ENCODE measurements around the gene RPS6KA4.

The RPS6KA4 gene

GRCh38 chr11:64327993-64328392, 31.0 kb upstream of the RPS6KA4 start:
- DNase-seq, result no peak

GRCh38 chr11:64330888-64331287, 28.1 kb upstream of the RPS6KA4 start:
- DNase-seq, result no peak

GRCh38 chr11:64331569-64332371, 27.2 kb upstream of the RPS6KA4 start:
- DNase-seq, result peak; percentile 84 to 85

DNA sequence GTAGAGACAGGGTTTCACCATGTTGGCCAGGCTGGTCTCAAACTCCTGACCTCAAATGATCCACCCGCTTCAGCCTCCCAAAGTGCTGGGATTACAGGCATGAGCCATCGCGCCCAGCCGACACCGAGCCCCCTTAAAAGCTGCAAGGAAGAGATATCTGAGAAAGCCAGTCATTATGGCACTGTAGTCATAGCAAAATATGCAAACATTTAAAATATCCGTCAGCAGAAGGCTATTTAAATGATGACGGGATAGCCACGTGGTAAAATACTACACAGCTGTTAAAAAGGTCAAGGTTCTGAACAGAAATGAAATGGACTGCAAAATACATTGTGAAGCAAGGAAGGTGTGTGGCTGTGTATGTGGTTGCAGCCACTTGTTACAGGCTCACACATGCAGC, 25.4 kb upstream of the RPS6KA4 start:
- no peak for DNase-seq

GRCh38 chr11:64334764-64335735, 23.9 kb upstream of the RPS6KA4 start:
- DNase-seq, result peak; percentile 64 to 76

DNA sequence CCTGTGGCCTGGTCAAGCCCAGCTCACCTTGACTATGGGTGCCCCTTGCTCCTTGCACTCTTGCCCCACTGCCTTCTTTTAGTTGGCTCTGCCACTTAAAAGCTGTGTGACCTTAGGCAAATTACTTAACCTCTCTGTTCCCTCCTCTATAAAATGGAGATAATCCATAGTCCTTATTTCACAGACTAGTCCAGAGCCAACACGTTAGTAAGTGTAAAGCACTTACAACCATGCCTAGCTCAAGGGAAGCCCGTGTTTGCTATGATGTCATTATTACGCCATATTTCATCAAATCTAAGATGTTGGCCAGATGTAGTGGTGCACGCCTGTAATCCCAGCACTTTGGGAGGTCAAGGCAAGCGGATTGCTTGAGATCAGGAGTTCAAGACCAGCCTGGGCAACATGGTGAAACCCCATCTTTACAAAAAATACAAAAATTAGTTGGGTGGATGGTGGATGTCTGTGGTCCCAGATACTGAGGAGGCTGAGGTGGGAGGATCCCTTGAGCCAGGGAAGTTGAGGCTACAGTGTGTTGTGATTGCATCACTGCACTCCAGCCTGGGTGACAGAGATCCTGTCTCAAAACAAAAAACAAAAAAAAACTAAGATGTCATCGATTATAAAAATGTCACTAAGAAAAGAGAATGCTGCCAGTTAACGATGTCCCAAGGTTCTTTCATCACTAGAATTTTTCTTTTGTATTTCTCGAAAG, 21.3 kb upstream of the RPS6KA4 start:
- DNase-seq, result no peak

DNA sequence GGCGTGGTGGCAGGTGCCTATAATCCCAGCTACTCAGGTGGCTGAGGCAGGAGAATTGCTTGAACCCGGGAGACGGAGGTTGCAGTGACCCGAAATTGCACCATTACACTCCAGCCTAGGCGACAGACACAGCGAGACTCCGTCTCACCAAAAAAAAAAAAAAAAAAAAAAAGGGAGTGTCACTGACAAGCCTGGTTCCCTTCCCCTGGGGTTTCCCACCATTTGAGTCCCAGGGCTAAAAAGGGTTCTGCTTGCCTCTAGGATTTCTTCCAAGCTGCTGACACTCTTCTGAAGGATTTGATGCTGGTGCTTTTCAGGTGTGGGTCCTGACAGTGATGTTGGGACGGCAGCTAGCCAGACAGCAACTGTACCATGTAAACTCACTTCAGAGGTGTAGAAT, 20.2 kb upstream of the RPS6KA4 start:
- no peak for DNase-seq

- no peak for DNase-seq
Measured at GRCh38 chr11:64339286-64339685, 19.7 kb upstream of the RPS6KA4 start.

DNA sequence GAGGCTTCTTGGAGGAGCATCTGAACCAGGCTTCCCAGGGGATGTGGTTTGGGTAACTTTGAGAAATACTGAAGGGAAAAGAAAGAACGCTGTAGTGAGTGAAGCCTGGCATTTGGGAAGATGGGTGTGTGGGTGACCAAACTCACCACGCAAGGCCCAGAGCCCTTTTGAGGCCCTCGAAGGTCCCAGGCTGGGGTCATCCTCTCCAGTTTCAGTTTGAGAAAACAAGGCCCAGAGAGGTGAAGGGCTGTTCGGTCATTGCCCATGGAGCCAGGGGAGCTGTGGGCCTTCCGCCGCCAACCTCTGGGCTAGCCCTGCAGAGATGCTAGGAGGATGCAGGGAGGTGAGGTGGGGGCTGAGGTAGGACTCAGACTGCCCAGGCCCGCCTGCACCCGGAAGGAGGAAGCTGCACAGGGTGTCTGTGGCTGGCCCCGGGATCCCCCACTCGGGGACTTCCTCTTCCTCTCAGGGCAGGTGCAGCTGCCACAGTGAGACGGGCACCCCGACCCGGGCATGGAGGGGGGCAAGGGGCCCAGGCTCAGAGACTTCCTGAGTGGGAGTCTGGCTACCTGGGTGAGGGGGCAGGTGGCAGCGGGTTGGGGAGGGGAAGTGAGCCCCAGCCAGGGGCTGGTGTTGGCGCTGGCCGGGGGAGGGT, 19.1 kb upstream of the RPS6KA4 start, which contains the start of gene CCDC88B:
TSS of gene CCDC88B (plus strand) at position 451 of the 655 bp plus-strand sequence. CDS start at position 514, 63 bp downstream.
- peak; percentile 48 to 56 for DNase-seq

DNA sequence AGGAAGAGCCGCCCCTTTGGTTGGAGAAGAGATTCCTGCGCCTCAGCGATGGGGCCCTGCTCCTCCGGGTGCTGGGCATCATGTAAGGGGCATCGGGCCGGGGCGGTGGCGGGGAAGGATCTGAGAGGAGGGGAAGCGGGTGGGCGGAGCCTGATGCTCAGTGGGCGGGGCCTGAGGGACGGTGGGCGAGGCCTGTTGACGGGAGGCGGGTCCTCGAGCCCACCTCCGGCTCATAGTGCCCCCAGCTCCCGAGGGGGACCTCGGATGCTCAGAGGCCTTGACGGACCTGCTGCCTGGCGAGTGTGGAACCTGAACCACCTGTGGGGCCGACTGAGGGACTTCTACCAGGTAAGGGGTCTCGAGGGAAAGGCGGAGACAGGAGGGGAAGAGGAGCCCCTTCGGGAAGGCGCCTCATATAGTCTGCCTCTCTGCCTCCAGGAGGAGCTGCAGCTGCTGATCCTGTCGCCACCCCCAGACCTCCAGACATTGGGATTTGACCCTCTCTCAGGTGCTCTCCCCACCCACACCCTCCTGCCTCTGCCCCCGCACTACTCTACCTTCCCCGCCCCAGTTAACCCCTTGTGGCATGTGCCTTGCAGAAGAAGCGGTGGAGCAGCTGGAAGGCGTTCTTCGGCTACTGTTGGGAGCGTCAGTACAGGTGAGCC, 18.2 kb upstream of the RPS6KA4 start:
- peak in 1 of 2 donors; percentile 43 for DNase-seq

GRCh38 chr11:64341429-64341828, 17.5 kb upstream of the RPS6KA4 start:
- no peak for DNase-seq

GRCh38 chr11:64341851-64342791, 16.8 kb upstream of the RPS6KA4 start:
- peak; percentile 83 to 91 for DNase-seq

GRCh38 chr11:64342869-64343745, 15.9 kb upstream of the RPS6KA4 start:
- no peak for DNase-seq

GRCh38 chr11:64343767-64344559, 15.0 kb upstream of the RPS6KA4 start:
- DNase-seq, result no peak

DNA sequence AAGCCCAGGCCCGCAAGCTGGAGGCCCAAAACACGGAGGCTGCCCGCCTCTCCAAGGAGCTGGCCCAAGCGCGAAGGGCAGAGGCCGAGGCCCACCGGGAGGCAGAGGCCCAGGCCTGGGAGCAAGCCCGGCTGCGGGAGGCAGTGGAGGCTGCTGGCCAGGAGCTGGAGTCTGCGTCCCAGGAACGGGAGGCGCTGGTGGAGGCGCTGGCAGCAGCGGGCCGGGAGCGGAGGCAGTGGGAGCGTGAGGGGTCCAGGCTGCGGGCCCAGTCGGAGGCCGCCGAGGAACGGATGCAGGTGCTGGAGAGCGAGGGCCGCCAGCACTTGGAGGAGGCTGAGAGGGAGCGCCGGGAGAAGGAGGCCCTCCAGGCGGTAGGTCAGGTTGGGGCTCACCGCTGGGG, 14.2 kb upstream of the RPS6KA4 start:
- no peak for DNase-seq

DNA sequence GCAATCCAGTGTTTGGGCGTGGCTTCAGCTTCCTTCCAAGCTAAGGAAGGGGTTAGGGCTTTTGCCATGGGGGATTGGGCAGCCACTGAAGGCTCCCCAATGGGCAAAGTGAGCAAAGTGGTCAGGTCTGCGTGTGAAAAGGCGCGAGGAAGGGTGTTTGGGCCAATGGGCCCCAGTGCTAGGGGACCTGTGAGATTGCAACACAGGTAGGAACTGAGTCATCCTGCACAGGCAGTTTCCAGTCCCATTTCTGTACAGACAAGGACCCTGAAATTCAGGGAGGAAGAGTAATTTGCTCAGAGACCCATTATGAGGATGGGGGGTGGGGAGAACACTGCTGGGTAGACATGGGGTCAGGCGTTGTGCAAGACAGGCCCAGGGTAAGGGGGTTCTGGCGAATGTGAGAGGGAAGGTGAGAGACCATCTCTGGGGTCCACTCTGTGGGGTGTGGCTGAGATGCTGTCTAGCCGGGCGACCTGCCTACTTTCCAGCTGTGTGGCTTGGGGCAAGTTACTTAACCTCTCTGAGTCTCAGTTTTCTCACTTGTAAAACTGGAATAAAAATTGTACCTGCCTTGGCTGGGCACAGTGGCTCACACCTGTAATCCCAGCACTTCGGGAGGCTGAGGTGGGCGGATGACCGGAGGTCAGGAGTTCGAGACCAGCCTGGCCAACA, 11.6 kb upstream of the RPS6KA4 start:
- no peak for DNase-seq

DNA sequence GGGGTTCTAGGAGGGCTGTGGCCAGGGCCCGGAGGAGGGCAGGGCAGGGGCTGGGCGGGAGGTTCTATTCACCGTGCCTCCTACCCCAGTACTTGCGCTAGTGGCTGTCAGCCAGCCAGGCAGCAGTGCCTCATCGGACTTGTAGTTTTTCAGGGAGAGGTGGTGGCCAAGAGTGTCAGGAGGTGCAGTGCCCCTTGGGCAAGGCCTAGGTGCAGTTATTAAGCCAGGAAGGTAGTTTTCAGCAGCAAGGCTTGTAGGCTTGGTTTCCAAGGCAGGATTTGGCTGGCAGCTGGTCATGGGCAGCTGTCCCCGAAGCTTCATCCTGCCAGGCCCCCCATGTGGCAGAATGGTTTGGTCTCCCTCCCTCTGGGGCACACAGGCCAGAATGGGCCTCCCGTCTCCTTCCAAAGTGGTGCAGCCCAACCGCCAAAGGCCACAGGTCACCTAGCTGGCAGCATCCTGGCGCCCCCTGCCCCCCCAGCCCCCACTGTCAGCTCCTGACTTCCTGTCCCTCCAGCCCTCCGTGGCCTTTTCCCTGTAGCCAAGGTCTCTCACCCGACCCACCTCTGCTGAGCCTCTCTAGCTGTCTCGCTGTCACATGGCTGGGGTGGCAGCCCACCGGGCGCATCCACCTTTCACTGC, 10.5 kb upstream of the RPS6KA4 start:
- DNase-seq, result no peak

DNA sequence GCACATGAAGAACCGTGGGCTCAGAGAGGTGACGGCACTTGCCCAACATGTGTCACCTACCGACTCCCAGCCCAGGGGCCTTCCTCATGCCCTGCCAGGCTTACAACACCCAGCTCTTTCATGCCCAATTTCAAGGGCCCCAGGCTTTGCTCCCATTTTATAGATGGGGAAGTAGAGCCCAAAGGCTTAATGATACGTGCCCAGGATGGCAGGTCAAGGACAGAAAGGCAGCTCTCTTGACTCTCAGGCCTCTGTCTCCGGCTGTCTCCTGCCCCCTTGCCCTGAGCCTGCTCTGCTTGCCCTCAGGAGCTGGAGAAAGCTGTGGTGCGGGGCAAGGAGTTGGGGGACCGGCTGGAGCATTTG, 10.0 kb upstream of the RPS6KA4 start:
- DNase-seq, result no peak

Data from inflammatory macrophage treated with lipopolysaccharide for 1 hour (primary cell).